ENCODE data around the gene ANKDD1A.

Gene ANKDD1A

GRCh38 chr15:64911311-64912186 is at the start of gene ANKDD1A:
Gene ANKDD1A (plus strand): TSS chr15:64911902. CDS start chr15:64911931, 29 bp downstream.
- peaks cover 6% of the 10 kb centered on the region for H3K9me3 ChIP-seq (ENCODE audit: control insufficient read depth, insufficient read depth, low read length)
- peaks cover 33% of the 10 kb centered on the region for H3K27me3 ChIP-seq (ENCODE audit: control insufficient read depth, insufficient read depth, low read length)
- no peak within 1 kb of the TSS for H3K9ac ChIP-seq (ENCODE audit: low read depth, low read length)
- H3K4me1 ChIP-seq (ENCODE audit: control insufficient read depth, insufficient read depth, low read length): peaks cover 8% of the 10 kb centered on the region
- no peaks in the 10 kb centered on the region for H3K36me3 ChIP-seq (ENCODE audit: control insufficient read depth, insufficient read depth, low read length)
- H3K4me3 ChIP-seq (ENCODE audit: low read depth, low read length): peak within 1 kb of the TSS; percentile 69

GRCh38 chr15:64861960-64862359 is 49.7 kb upstream of the ANKDD1A start:
- Histone ChIP-seq H3K9me3 (ENCODE audit: control insufficient read depth, insufficient read depth, low read length) (no peaks in the 10 kb centered on the region), H3K4me1 (ENCODE audit: control insufficient read depth, insufficient read depth, low read length) (peaks cover 25% of the 10 kb centered on the region), H3K4me3 (ENCODE audit: low read depth, low read length) (no peak overlapping the region), H3K9ac (ENCODE audit: low read depth, low read length) (no peak overlapping the region), H3K27me3 (ENCODE audit: control insufficient read depth, insufficient read depth, low read length) (no peaks in the 10 kb centered on the region), H3K36me3 (ENCODE audit: control insufficient read depth, insufficient read depth, low read length) (peaks cover 47% of the 10 kb centered on the region)

GRCh38 chr15:64862408-64862807 is 49.3 kb upstream of the ANKDD1A start:
- Histone ChIP-seq H3K36me3 (ENCODE audit: control insufficient read depth, insufficient read depth, low read length) (peaks cover 47% of the 10 kb centered on the region), H3K27me3 (ENCODE audit: control insufficient read depth, insufficient read depth, low read length) (no peaks in the 10 kb centered on the region), H3K9ac (ENCODE audit: low read depth, low read length) (no peak overlapping the region), H3K4me3 (ENCODE audit: low read depth, low read length) (no peak overlapping the region), H3K4me1 (ENCODE audit: control insufficient read depth, insufficient read depth, low read length) (peaks cover 25% of the 10 kb centered on the region), H3K9me3 (ENCODE audit: control insufficient read depth, insufficient read depth, low read length) (no peaks in the 10 kb centered on the region)

- H3K4me3 ChIP-seq (ENCODE audit: low read depth, low read length): no peak overlapping the region
- H3K36me3 ChIP-seq (ENCODE audit: control insufficient read depth, insufficient read depth, low read length): peaks cover 43% of the 10 kb centered on the region
- no peaks in the 10 kb centered on the region for H3K9me3 ChIP-seq (ENCODE audit: control insufficient read depth, insufficient read depth, low read length)
- peaks cover 25% of the 10 kb centered on the region for H3K4me1 ChIP-seq (ENCODE audit: control insufficient read depth, insufficient read depth, low read length)
- H3K27me3 ChIP-seq (ENCODE audit: control insufficient read depth, insufficient read depth, low read length): no peaks in the 10 kb centered on the region
- H3K9ac ChIP-seq (ENCODE audit: low read depth, low read length): no peak overlapping the region
These were observed 47.6 kb upstream of the ANKDD1A start for GRCh38 chr15:64864068-64864467.

- Histone ChIP-seq H3K27me3 (ENCODE audit: control insufficient read depth, insufficient read depth, low read length) (no peaks in the 10 kb centered on the region), H3K9ac (ENCODE audit: low read depth, low read length) (peak overlapping the region; percentile 12), H3K36me3 (ENCODE audit: control insufficient read depth, insufficient read depth, low read length) (peaks cover 32% of the 10 kb centered on the region), H3K4me3 (ENCODE audit: low read depth, low read length) (no peak overlapping the region), H3K4me1 (ENCODE audit: control insufficient read depth, insufficient read depth, low read length) (peaks cover 25% of the 10 kb centered on the region), H3K9me3 (ENCODE audit: control insufficient read depth, insufficient read depth, low read length) (no peaks in the 10 kb centered on the region)
These were observed 46.3 kb upstream of the ANKDD1A start for GRCh38 chr15:64865126-64865997.

GRCh38 chr15:64865998-64866520 is 45.6 kb upstream of the ANKDD1A start:
- Histone ChIP-seq H3K4me3 (ENCODE audit: low read depth, low read length) (no peak overlapping the region), H3K36me3 (ENCODE audit: control insufficient read depth, insufficient read depth, low read length) (peaks cover 26% of the 10 kb centered on the region), H3K9me3 (ENCODE audit: control insufficient read depth, insufficient read depth, low read length) (no peaks in the 10 kb centered on the region), H3K27me3 (ENCODE audit: control insufficient read depth, insufficient read depth, low read length) (no peaks in the 10 kb centered on the region), H3K4me1 (ENCODE audit: control insufficient read depth, insufficient read depth, low read length) (peaks cover 25% of the 10 kb centered on the region), H3K9ac (ENCODE audit: low read depth, low read length) (peak overlapping the region; percentile 12)

- H3K4me1 ChIP-seq (ENCODE audit: control insufficient read depth, insufficient read depth, low read length): peaks cover 14% of the 10 kb centered on the region
- H3K9ac ChIP-seq (ENCODE audit: low read depth, low read length): no peak overlapping the region
- H3K9me3 ChIP-seq (ENCODE audit: control insufficient read depth, insufficient read depth, low read length): no peaks in the 10 kb centered on the region
- H3K36me3 ChIP-seq (ENCODE audit: control insufficient read depth, insufficient read depth, low read length): peaks cover 15% of the 10 kb centered on the region
- no peak overlapping the region for H3K4me3 ChIP-seq (ENCODE audit: low read depth, low read length)
- no peaks in the 10 kb centered on the region for H3K27me3 ChIP-seq (ENCODE audit: control insufficient read depth, insufficient read depth, low read length)
These were observed 42.2 kb upstream of the ANKDD1A start for GRCh38 chr15:64869501-64869900.

GRCh38 chr15:64870353-64870752 is 41.3 kb upstream of the ANKDD1A start:
- no peak overlapping the region for H3K9ac ChIP-seq (ENCODE audit: low read depth, low read length)
- peaks cover 18% of the 10 kb centered on the region for H3K4me1 ChIP-seq (ENCODE audit: control insufficient read depth, insufficient read depth, low read length)
- no peaks in the 10 kb centered on the region for H3K27me3 ChIP-seq (ENCODE audit: control insufficient read depth, insufficient read depth, low read length)
- peaks cover 7% of the 10 kb centered on the region for H3K36me3 ChIP-seq (ENCODE audit: control insufficient read depth, insufficient read depth, low read length)
- no peaks in the 10 kb centered on the region for H3K9me3 ChIP-seq (ENCODE audit: control insufficient read depth, insufficient read depth, low read length)
- H3K4me3 ChIP-seq (ENCODE audit: low read depth, low read length): no peak overlapping the region

GRCh38 chr15:64875641-64876223 is 36.0 kb upstream of the ANKDD1A start:
- no peaks in the 10 kb centered on the region for H3K27me3 ChIP-seq (ENCODE audit: control insufficient read depth, insufficient read depth, low read length)
- peaks cover 6% of the 10 kb centered on the region for H3K4me1 ChIP-seq (ENCODE audit: control insufficient read depth, insufficient read depth, low read length)
- no peak overlapping the region for H3K9ac ChIP-seq (ENCODE audit: low read depth, low read length)
- no peak overlapping the region for H3K4me3 ChIP-seq (ENCODE audit: low read depth, low read length)
- H3K9me3 ChIP-seq (ENCODE audit: control insufficient read depth, insufficient read depth, low read length): no peaks in the 10 kb centered on the region
- H3K36me3 ChIP-seq (ENCODE audit: control insufficient read depth, insufficient read depth, low read length): no peaks in the 10 kb centered on the region

- H3K4me3 ChIP-seq (ENCODE audit: low read depth, low read length): no peak overlapping the region
- no peak overlapping the region for H3K9ac ChIP-seq (ENCODE audit: low read depth, low read length)
- no peaks in the 10 kb centered on the region for H3K36me3 ChIP-seq (ENCODE audit: control insufficient read depth, insufficient read depth, low read length)
- no peaks in the 10 kb centered on the region for H3K9me3 ChIP-seq (ENCODE audit: control insufficient read depth, insufficient read depth, low read length)
- H3K4me1 ChIP-seq (ENCODE audit: control insufficient read depth, insufficient read depth, low read length): peaks cover 6% of the 10 kb centered on the region
- no peaks in the 10 kb centered on the region for H3K27me3 ChIP-seq (ENCODE audit: control insufficient read depth, insufficient read depth, low read length)
These were observed 34.3 kb upstream of the ANKDD1A start for GRCh38 chr15:64877435-64877834.

GRCh38 chr15:64878705-64879104 is 33.0 kb upstream of the ANKDD1A start:
- Histone ChIP-seq H3K9me3 (ENCODE audit: control insufficient read depth, insufficient read depth, low read length) (no peaks in the 10 kb centered on the region), H3K4me1 (ENCODE audit: control insufficient read depth, insufficient read depth, low read length) (peaks cover 4% of the 10 kb centered on the region), H3K9ac (ENCODE audit: low read depth, low read length) (no peak overlapping the region), H3K4me3 (ENCODE audit: low read depth, low read length) (no peak overlapping the region), H3K27me3 (ENCODE audit: control insufficient read depth, insufficient read depth, low read length) (no peaks in the 10 kb centered on the region), H3K36me3 (ENCODE audit: control insufficient read depth, insufficient read depth, low read length) (no peaks in the 10 kb centered on the region)

Data from iPS-15b (cell line).